ENCODE data around the gene CTXN2.

CTXN2 gene

DNA sequence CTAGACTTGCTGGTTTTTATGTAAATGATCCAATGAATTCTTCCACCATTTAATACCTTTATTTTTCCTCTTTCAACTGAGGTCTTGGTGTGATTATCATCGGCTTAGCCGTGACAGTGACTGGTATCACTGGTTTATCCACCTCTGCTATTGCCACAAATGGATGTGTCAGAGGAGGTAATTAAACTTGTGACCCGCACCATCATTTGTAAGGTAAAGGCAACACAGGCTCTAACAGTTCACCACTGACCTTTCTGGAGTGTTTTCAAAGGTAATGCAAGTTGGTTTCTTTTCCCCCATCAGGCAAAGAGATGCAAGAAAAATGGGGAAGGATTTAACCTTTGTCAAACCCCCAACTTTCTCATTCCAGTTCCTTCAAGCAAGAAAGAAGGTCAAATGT, 34.3 kb downstream of the CTXN2 start:
- DNase-seq: no peak

DNA sequence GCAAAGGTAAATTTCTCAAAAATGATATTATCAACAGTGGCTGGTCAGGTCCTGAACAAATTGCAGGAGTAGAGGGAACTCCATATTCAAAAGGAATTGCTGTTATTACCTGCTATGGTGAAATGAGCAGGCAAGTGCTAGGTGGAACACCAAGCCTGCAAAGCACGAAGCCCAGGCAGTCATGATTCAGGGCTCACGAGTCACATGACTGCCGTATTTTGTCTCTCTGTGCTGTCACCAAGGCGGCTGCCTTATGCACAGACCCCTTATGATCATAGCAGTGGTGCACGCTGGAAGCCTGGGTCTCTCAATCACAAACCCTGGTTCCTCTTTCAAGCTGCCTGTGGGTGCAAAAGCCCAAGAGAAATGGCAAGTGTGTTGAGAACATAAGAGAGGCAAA, 39.0 kb downstream of the CTXN2 start:
- no peak for DNase-seq

DNA sequence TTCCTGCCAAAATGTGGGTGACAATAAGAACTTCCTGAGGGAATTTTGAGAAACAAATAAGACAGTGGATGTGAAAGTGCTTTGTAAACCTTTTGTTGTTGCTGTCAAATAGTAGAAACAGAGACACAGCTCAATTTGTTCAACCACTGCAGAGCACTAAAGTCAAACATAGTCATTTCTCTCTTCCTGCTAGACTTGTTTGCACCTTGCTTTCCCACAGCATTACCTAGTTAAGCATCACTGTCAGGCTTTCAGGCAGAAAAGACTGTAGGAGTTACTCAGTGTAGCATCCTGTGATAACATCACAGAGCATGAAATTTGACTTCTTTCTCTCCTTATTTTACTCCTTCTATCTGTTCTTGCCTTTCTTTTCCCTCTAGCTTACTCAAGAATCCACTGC, 41.8 kb downstream of the CTXN2 start:
- no peak for DNase-seq

DNA sequence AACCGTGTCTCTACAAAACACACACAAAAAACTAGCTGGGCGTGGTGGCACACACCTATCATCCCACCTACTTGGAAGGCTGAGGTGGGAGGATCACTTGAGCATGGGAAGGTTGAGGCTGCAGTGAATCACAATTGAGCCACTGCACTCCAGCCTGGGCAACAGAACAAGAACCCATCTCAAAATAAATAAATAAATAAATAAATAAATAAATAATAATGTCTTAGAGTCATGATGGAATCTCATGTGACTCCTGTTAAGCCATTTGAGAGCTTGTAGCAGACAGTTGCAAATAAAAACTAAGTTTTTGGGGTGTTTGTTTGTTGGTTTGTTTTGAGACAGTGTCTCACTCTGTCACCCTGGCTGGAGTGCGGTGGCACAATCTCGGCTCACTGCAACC, 47.9 kb downstream of the CTXN2 start:
- no peak for DNase-seq

DNA sequence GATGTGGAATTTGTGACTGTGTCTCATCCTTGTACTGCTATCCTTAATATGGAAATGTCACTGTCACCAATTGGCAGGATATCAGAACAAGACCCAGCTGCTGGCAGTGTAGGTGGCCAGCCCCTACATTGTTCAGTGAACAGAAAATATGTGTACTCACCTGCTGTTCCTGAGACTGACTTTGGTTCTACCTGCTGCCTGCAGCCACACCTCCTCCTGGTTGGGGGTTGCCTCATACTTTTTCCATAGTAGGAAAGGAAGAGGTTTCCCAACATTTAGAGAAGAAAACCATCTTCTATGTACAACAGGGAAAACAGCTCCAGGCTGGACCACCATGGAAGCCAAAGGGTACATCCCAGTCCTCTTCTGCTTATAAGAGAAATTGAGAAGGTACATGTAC, 50.5 kb downstream of the CTXN2 start:
- no peak for DNase-seq

DNA sequence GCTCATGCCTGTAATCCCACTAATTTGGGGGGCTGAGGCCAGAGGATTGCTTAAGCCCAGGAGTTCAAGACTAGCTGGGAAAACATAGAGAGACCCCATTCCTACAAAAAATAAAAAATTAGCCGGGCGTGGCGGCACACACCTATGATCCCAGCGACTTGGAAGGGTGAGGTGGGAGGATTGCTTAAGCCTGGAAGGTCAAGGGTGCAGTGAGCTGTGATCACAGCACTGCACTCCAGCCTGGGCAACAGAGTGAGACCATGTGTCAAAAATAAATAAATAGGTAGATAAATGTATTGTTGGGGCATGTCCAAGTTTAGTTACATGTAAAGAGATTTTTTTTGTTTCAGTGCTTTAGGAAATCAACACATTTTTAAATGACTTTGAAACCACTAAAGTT, 51.1 kb downstream of the CTXN2 start:
- DNase-seq: no peak

DNA sequence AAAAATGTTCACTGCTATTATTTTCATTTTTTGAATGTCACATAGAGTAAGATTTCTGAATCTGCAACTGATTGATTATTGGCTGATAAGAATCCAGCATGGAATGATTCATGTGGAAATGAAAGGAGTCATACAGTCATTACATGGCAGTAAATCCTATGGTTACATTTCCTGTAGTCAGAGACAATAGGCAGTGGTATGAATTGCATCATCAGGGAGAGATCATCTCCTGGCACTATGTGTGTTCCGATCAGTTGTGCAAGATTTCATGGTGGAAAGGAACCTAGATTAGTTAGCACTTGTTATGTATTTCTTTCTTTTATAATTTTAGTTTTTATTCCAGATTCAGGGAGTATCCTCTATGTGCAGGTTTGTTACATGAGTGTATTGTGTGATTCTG, 53.5 kb downstream of the CTXN2 start:
- DNase-seq: no peak

DNA sequence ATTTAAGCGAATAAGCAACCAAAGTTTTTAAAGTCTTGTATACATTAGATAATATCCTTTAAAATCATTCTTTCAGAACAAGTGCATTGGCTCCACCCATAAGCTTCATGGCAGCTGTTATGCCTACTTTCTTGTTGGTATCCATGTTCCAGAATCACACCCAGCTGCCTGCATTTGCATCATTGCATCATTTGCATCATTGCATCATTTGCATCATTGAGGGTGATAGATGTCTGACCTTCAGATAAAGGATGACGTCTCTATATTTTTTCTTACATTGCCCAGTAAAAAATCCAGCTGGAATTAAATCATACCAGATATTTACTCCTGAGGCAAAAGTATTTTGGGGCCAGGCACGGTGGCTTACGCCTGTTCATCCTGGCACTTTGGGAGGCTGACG, 56.9 kb downstream of the CTXN2 start:
- no peak for DNase-seq

DNA sequence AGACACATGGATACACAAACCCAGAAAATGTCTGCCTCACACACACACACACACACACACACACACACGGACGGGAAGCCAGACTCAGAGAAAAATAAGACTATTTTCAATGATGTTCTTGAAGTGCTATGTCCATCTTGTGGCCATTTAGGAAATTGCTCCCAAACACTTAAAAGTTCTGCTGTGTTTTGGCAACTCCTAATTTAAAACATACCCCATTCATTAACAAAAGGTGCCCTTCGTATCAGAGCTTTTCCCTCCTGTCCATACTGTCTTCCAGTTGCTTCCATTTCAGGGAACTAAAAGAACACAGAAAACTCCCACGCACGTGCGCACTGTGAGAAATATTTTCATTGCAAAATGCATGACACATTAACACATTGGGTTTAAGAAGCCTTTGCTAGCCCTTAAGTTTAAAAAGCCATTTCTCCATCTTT, 59.2 kb downstream of the CTXN2 start:
- DNase-seq: no peak

DNA sequence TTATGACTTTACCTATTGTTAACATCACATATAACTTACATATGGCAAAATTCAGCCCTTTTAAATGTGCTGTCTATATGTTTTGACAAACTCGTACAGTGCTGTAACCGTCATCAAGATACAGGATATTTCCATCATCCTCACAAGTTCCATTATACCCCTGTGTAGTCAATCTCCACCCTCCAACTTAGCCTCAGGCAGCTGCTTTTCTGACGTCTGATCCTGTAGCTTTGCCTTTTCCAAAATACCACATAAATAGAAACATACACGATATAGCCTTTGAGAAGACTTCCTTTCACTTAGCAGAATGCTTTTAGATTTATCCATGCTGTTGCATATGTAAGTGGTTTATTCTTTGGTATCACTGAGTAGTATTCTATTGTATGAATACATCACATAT, 61.7 kb downstream of the CTXN2 start:
- no peak for DNase-seq

Measured in activated CD8-positive, alpha-beta memory T cell treated with anti-CD3 and anti-CD28 coated beads for 24 hours (primary cell).